ENCODE measurements around the gene DCLK1. TPM values are rescaled to one million over a fixed set of nuclear protein-coding genes. Genes with fewer than 3 reads are reported as not detected.

The DCLK1 gene
- total RNA-seq, 3 donors from 2014 or later (not counting 1 experiment from before 2014, with no cell fraction given) = not detected

GRCh38 chr13:35720290-35720689 is 410.9 kb downstream of the DCLK1 start:
- Histone ChIP-seq H3K4me1 (ENCODE audit: control insufficient read depth, insufficient read depth, low read length) (peaks cover 6% of the 10 kb centered on the region), H3K9me3 (ENCODE audit: control insufficient read depth, insufficient read depth, low read length) (no peaks in the 10 kb centered on the region), H3K27ac (ENCODE audit: low read length) (no peak overlapping the region), H3K36me3 (ENCODE audit: control insufficient read depth, insufficient read depth, low read length) (no peaks in the 10 kb centered on the region), H3K27me3 (ENCODE audit: control insufficient read depth, insufficient read depth, low read length) (peaks cover 2% of the 10 kb centered on the region), H3K4me3 (ENCODE audit: low read length) (no peak overlapping the region)
- ATAC-seq (no peak), DNase-seq (no peak)
- Mint-ChIP-seq H3K27me3 (ENCODE audit: low read depth in 2 of 2) (peaks cover 6 to 23% of the 10 kb centered on the region in 2 donors), H3K27ac (no peak overlapping the region), H3K36me3 (no peaks in the 10 kb centered on the region), H3K4me1 (peaks cover 0 to 7% of the 10 kb centered on the region in 2 donors), H3K9me3 (no peaks in the 10 kb centered on the region), H3K4me3 (no peak overlapping the region)
- 79% methylated on average over 5 of the region's 5 CpGs for WGBS (ENCODE audit: insufficient coverage)
- intact Hi-C loops (cut with micrococcal nuclease) = loop anchor here (1.0 kb wide), 1 partner anchor 510 kb away; no protein-coding TSS in a partner anchor
- no peak for TF ChIP-seq CTCF (IDR thresholded peaks at IDR 0.05)

Other genes with a start within 250 kb of the DCLK1 start
- not detected for gene SOHLH2, start 83.2 kb upstream of the DCLK1 start, total RNA-seq
- gene CCDC169, start 166.4 kb upstream of the DCLK1 start, total RNA-seq = not detected
- gene SPART, start 215.0 kb upstream of the DCLK1 start, total RNA-seq = 10 to 100 TPM; 29.2 to 31.2 (median 30.6) TPM

All from natural killer cell (primary cell).